GM19025 (cell line): ENCODE measurements around the gene UCP3.
A peak's percentile ranks its signal among the peaks of the same experiment; 100 is the strongest.

Experiments used
- ATAC-seq: cut with Tn5 transposase; IDR thresholded peaks from one replicate; pipeline ENCODE4 v1.9.1; 2021; ENCODE audit warnings: mild to moderate bottlenecking, low read depth, moderate library complexity; ENCODE audit not compliant: unreplicated experiment

The UCP3 gene

GRCh38 chr11:73980001-73980961 lies 28.6 kb downstream of the UCP3 start:
- ATAC-seq, result peak; percentile 38

GRCh38 chr11:73978576-73979086 lies 30.3 kb downstream of the UCP3 start:
- ATAC-seq, result no peak

GRCh38 chr11:73977856-73978519 lies 30.9 kb downstream of the UCP3 start:
- no peak for ATAC-seq

- no peak for ATAC-seq
These were observed 32.3 kb downstream of the UCP3 start for GRCh38 chr11:73976451-73977151.

GRCh38 chr11:73975479-73975757 lies 33.5 kb downstream of the UCP3 start:
- ATAC-seq, result no peak

GRCh38 chr11:73974604-73975478 lies 34.0 kb downstream of the UCP3 start:
- no peak for ATAC-seq

GRCh38 chr11:73972620-73973449 lies 36.0 kb downstream of the UCP3 start:
- no peak for ATAC-seq

GRCh38 chr11:73972187-73972586 lies 36.7 kb downstream of the UCP3 start:
- no peak for ATAC-seq

GRCh38 chr11:73971175-73971719 lies 37.6 kb downstream of the UCP3 start:
- no peak for ATAC-seq

GRCh38 chr11:73969991-73970800 lies 38.7 kb downstream of the UCP3 start:
- ATAC-seq, result no peak

GRCh38 chr11:73969091-73969490 lies 39.8 kb downstream of the UCP3 start:
- ATAC-seq, result no peak

- no peak for ATAC-seq
These were observed 40.4 kb downstream of the UCP3 start for GRCh38 chr11:73968356-73968966.

GRCh38 chr11:73965764-73966121 lies 43.1 kb downstream of the UCP3 start:
- no peak for ATAC-seq

GRCh38 chr11:73965076-73965763 lies 43.7 kb downstream of the UCP3 start:
- no peak for ATAC-seq

GRCh38 chr11:73963861-73964260 lies 45.0 kb downstream of the UCP3 start:
- no peak for ATAC-seq

- ATAC-seq, result no peak
These were observed 46.7 kb downstream of the UCP3 start for GRCh38 chr11:73962101-73962705.

- no peak for ATAC-seq
These were observed 47.6 kb downstream of the UCP3 start for GRCh38 chr11:73961321-73961720.
